ENCODE measurements around the gene ATG2B.

GRCh38 chr14:96341323-96341722, 21.8 kb downstream of the ATG2B start:
- TF ChIP-seq POLR2A (IDR thresholded peaks at IDR 0.05) = no peak
- no peak for TF ChIP-seq CTCF (IDR thresholded peaks at IDR 0.05)

Data from thyroid gland (tissue), 4 donors.